HG03342 (cell line): ENCODE results near the gene WNT7B.

Experiments
- ATAC-seq: cut with Tn5 transposase; IDR thresholded peaks from one replicate; pipeline ENCODE4 v1.9.1; 2021; ENCODE audit warnings: mild to moderate bottlenecking, moderate library complexity; ENCODE audit not compliant: unreplicated experiment

WNT7B gene

DNA sequence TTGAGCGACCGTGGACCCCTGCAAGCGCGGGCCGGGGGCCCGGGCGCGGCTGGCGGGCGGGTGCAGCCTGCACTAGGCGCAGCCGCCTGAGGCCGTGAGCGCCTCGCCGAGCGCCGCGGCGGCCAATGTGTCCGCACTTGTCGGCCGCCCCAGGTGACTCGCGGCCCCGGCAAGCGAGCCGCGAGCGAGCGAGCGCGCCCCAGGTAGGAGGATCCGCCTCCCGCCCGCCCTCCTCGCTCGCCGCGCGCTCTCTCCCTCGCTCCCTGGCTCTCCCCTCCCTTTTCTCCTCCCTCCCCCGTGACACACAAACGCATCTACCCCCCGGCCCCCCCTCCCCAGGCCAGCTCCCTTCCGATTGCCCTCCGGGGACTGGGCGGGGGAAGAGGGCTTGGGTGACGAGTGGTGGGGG is at the start of gene WNT7B:
TSS of gene WNT7B (minus strand) at position 160 of the 409 bp plus-strand sequence. CDS start 408 bp downstream, outside the sequence.
- no peak for ATAC-seq

DNA sequence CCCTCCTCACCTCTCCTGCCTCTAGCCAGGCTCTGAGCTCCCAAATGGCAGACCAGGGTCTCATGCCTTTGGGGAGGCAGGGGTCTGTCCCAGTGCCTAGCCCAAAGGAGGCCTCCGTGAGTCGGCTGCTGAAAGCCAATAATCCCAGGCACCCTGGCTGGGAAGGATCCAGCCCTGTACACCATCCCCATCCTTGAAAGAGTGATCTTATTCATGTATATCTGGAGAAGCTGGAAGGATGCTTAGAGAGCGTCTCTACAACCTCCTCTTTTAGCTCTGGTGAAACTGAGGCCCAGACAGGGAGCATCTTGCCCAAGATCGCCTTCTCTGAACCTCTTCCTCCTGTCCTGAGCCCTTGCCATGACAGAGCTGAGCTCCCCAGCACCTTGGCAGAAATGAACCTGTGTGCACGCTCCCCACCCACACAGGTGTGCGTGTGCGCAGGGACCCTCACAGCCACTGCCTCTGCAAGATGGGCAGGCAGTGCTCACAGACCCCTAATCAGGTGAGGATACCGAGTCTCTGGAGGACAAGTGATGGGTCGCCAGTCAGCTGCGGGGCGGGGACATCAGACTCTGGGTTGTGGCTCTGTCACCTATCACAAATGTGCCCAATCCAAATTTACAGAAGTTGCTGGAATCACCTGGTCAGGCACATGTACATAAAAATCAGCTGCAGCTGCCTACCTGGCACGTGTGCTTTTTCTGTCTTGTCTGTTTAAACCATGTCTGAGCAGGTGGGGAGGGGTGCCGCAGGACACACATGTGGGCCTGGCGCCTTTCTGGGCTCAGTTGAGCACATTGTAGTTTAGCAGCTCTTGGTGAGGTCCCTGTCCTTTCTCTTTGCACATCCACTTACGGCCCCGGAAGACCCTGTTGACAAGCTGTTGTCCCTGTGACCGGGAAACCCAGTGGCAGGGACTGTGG is 49.3 kb upstream of the WNT7B start:
- ATAC-seq = no peak

DNA sequence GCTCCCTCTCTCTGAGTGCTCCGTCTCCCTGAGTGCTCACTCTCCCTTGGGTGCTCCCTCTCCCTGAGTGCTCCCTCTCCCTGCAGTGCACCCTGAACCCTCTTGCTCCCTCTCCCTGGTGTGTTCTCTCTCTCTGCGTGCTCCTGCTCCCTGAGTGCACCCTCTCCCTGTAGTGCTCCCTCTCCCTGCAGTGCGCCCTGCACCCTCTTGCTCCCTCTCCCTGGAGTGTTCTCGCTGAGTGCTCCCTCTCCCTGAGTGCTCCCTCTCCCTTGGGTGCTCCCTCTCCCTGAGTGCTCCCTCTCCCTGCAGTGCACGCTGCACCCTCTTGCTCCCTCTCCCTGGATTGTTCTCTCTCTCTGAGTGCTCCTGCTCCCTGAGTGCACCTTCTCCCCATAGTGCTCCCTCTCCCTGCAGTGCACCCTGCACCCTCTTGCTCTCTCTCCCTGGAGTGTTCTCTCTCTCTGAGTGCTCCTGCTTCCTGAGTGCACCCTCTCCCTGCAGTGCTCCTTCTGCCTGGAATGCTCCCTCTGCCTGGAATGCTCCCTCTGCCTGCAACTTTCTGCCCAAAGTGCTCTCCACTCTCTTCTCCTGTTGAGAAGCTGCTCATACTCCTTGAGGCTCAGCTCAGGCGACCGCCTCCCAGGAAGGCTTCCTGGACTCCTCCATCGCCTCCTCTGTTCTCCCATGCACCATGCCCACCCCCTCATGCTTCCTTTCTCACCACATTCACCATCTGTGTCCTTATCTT is 48.4 kb upstream of the WNT7B start:
- ATAC-seq = no peak

DNA sequence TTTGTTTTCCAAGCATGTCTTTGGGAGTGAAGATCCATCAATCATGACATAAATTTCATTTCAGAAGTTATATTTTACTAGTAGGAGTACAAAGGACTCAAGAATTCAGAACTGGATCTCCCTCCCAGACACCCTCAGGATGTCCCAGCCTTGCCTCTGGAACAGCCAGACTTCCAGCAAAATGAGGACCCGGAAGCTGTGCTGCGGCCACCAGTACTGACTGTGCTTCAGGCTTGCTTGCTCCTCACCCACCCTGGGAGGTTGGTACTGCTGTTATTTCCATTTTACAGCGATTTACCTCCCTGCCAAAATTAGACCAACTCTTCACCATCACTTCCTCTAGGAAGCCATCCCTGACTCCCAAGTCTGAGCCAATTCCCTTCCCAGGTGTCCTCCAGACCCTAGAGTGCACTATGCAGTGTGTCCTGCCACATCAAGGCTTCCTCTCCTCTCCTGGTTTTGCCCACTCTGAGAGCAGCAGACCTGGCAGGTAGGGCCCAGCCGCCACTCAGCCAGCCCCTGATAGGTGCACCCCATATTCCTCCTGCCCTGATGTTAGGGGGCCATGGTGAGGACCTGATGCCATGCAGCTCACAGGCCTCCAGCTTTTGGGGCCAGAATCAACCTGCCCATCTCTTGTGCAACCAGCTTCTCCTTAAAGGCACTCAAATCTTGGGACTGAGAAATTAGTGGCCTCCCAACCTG is 47.3 kb upstream of the WNT7B start:
- no peak for ATAC-seq

DNA sequence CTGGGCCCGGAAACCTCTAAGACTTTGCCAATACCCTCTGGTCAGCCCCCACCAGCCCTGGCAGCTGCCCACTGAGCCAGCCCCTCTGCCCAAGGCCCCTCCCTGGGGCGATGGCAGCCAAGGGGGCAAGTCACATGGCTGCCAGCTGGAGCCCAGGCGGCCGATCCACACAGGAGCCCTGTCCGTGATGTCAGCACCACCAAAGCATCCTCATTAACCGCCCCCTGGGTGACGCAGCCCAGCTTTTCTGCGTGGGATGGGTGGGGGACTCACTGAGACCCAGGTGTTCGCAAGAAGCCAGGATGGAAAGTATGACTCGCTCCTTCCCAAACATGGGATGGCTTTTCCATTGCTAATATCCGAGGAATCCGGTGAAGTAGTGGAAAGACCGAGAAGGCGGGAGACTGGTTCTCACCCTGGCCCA is 46.6 kb upstream of the WNT7B start:
- no peak for ATAC-seq

DNA sequence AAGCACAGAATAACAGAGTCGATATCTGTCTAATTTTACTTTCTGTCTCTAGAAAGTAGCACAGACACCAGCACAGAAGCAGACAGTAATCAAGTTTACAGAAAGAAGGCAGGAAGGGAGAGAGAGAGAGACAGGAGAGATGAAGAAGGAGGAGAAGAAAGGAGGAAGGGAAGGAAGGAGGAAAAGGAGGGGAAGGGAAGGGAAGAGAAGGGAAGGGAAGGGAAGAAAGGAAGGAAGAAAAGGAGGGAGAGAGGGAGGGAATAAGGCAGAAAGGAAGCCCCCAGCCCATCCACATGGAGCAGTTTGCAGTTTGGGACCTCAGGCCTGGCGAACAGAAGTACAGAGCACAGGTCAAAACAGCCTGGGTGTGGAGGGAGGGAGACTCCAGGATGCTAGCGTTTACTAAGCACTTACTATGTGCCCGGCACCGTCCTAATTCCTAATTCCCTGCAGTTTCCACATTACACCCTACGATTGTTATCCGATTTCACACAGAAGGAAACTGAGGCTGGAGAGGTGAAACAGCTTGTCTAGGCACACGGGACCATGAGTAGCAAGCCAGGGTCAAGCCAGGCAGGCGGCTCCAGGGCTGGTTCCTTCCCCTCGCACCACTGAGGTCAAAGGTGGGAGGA is 46.0 kb upstream of the WNT7B start:
- no peak for ATAC-seq

DNA sequence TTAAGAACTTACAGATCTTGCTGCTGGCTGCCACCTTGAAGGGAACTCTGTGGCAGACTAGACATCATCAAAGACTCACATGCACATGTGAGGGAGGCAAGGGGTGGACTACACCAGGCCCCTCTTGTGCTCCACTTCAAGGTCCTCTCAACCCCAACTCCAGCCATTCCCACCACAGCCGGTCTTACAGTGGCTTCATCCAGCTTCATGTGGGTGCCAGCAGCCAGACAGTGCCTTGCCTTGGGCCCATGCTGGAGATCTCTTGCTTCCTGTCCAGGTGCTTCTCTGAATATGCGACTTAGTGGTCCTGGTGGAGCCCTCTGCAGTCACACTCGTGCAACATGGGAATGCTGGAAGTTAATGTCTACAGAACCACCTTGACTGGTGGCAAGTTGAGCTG is 44.6 kb upstream of the WNT7B start:
- no peak for ATAC-seq

DNA sequence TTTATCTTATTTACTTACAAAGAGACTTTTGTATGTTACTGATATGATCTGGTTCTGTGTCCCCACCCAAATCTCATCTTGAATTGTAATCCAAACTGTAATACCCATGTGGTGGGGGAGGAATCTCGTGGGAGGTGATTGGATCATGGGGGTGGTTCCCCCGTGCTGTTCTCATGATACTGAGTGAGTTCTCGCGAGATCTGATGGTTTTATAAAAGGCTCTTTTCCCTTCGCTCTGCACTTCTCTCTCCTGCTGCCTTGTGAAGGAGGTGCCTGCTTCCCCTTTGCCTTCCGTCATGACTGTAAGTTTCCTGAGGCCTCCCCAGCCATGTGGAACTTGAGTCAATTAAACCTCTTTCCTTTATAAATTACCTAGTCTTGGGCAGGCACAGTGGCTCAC is 42.4 kb upstream of the WNT7B start:
- ATAC-seq = no peak

DNA sequence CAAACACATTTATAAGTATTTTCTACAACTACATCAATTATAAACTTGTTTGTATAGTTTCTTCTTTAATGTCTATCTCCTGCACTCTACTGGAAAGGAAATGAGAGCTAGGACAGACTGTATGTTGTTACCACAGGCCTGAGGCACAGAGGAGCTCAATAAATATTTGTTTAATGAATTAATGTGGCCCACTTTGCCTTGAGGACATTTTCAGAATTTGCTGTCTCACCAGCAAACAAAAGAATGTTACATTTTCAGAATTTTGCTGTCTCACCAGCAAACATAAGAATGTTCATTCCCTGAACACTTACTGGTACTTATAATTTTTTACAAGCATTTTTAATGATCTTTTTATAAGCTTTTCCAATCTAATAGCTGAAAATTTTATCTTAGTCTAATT is 41.9 kb upstream of the WNT7B start:
- ATAC-seq = no peak

DNA sequence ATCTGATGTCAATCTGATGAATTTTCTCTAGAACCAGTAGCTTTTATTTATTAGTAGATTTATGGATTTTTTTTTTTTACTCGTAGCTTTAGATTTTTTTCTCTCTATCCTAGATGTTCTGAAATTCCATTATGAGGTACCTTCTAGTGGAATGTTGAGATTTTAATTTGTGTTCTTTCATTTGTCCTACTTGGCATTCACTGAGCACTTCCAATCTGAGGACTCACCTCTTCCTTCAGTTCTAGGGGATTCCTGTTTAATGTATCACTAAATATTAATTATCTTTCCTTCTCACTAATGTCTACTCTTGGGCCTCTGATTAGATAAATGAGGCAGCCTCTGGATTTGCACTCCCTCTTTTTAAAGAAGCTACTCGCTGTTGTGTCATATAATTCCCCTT is 40.2 kb upstream of the WNT7B start:
- ATAC-seq = no peak

DNA sequence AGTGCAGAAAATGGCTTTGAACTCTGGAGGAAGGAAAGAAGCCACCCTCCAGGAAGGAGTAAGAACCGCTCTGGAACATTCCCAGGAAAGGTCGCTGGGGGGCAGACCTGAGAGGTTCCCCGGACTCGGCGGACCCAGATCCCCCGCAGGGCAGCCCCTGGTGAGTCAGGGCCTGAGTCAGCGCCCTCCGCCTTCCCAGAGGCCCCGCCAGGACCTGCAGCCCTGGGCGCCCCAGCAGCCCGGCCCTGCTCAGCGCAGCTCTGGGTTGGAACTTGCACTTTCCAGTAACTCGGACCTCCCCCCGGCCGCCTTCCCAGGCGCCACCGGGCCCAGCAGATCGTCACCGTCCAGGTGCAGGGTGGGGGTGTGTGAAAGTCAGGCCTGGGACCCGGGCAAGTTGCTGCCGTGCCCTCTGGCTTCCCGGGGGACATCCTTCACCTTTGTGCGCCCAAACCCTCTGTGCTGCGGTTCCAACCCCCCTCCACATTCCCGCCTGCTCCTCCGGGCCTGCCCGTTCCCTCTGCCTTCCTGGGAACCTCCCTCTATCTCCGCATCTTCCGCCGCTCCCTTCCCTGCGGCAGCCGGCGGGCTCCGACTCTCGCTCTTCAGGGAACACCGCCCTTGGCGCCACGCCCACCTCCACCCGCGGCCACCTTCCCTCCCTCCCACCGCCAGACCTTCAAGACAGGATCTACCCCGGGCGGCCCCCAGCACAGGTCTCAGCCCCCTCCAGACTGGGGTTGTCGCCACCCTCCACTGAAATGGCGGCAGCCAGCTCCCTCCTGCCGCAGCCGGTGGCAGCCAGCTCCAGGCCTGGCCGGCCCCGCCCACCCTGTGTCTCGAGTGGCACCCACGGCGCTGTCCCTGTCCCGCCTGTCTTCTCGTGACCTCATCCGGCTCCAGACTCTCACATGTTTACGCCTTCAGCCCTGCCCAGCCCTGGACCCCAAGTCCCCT is 36.8 kb upstream of the WNT7B start:
- ATAC-seq = peak; percentile 76

DNA sequence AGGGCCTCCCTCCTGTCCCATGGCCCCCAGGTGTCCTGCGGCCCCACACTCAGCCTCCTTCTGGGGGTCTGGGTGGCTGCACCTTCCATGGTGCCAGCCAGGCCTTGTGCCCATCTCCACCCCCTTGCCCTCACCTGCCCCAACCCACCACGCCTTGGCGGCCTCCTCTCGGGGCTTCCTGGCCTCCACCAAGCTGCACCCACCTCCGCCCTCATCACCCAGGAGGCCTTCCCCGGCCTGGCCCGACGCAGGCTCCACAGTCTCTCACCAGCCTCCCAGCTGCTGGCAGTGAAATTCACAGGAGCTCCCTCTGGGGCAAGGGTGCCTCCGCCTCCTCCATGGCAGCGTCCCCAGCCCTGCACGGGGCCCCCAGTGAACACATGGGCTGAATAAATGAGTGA is 35.9 kb upstream of the WNT7B start:
- no peak for ATAC-seq

DNA sequence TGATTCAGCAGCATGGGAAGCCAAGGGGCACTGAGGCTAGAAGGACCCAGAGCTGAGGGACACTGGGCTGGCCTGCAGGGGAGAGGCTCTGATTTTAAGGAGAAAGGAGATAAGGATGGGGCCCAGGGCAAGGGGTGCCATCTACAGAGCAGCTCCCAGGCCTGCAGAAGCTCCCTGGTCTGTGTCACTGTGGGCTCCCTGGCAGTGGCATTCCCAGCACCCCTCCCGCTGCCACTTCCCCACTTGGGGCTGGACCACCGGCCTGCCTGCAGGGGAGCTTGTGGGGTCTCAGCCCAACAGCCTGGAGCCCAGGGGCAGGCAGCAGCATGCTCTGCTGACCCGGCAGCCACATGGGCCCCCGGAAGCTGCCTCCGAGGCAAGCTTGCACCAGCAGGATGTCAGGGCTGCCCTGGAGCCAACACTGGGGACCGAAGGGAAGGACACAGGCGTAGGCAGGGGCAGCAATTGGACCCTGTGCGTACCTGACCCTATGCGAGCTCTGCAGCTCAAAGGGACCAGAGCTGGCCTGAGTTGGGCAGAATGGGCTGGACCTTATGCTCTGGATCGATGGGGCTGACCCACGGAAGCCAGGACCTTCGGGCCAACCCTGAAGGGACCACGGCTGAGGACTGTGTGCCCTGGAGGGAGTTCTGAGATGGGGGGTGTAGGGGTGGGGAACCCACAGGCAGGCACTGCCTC is 35.4 kb upstream of the WNT7B start:
- no peak for ATAC-seq

DNA sequence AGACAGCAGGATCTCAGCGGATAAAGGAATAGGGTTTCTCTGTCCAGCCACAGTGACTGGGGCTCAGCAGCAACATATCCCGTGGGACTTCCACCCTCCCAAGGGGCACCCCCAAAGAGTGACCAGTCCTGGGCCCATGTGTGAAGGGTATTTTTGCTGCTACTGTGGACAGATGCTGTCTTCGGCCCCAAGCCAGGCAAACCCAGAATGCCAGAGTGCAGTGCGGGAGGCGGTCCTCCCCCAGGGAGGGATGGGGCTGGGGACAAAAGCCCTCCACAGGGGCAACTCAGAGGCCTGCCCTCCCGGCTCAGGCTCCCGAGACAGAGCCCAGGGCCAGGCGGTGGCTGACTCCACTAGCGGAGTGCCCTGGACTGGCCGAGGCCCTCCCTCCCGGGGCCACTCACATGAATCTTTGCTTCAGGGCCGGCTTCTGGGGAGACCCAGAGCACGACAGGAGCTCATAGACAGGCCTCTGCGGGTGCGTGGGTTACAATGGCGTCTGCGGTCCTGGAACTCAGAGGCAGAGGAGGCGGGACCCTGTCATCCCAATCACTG is 34.7 kb upstream of the WNT7B start:
- no peak for ATAC-seq

DNA sequence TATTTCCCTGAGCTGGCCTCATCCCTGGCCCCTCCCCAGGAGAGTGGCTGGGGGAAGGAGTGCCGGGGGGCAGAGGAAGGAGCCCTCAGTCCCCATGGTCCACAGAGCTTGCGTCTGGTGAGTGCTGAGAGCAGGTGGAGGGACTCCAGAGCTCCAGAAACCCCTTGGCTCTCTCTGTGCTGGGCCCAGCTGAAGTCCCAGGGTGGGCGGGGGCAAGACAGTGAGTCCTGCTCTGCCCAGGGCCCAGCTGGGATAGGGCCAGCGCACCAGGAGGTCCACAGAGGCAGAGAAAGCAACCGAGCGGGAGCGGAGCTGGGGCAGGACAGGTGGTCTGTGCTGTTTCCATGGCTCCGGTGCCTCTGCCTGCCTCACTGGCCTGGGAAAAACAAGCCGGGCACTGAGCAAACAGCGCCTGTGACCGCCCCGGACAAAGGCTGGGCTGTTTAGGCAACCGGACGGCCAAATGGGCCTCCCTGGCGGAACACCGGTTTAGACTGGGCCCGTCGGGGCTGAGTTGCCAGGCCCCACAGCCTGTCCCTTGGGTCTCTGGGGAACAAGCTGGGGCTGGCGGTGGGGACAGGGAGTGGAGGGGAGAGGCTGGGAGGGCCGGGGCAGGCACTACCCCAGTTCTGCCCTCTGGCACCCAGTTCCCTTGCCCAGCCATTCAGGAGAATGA is 34.1 kb upstream of the WNT7B start:
- no peak for ATAC-seq

DNA sequence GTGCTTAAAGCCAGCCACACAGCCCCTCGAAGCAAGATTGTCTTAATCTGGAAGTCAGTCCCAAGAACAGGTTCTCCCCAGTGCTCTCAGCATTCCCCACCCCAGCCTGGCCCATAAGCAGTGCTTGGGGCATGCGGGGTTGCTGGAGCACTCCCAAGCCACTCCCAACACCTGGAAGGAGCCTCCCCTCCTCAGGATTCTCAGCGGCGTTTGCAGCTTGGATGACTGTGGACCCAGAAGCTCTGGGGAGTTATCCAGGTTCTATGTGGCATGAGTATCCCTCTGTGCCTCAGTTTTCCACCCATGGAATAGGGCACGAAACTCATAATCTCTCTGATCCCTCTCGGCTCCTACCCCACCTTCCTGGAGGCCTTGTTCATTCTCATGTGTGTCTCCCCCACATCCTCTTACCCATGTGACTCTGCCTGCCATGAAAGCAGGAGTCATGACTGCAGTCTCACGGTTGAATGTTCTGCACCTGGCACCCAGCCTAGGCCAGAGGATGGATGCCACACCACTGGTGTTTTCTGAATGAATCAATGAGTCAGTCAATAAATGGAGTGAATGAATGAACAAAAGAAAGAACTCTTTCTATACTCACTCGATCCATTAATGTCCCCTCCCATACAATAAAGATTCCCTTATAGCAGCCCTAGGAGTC is 33.4 kb upstream of the WNT7B start:
- no peak for ATAC-seq

DNA sequence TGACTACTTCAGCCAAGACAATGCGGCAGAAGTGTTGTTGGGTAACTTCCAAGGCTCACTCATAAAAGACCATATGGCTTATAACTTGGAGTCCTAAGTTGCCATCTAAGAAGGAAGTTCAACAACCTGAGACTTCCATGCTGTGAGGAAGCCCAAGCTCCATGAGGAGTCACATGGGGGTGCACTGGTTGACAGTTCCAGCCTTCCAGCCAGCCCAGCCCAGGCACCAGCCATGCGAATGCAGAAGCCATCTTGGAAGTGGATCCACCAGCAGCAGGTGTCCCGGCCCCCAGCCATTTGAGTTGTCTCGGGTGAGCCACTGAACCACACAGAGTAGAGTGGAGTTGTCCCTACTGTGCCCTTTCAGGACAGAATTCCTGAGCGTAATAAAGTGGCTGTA is 32.8 kb upstream of the WNT7B start:
- ATAC-seq = no peak
